Activated gamma-delta T cell treated with Interleukin-2 at 50 U/mL for 16 hours (primary cell): ENCODE measurements around the gene MICU2.

Experiments used
- DNase-seq: peaks from one replicate; pipeline ENCODE4 v3.0.0-alpha.2; 2020

The MICU2 gene

DNA sequence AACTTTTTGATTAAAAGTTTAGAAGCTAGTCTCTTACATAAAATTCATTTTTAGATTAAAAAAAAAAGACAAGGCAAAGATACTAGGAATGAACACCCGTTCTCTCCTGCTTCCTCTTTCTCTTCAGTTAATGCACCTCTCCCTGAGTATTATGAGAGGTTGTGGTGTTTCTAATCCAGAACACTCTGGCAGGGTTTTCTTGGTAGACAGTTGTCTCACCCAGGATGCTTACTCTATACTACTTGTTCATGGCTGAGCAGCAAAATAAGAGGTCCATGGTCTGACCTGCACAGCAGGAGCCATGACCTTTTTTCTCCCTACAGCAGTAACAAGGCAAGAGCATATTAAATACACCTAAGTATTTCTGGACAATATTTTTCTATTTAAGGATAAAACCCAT lies 62.0 kb downstream of the MICU2 start:
- DNase-seq: no peak

DNA sequence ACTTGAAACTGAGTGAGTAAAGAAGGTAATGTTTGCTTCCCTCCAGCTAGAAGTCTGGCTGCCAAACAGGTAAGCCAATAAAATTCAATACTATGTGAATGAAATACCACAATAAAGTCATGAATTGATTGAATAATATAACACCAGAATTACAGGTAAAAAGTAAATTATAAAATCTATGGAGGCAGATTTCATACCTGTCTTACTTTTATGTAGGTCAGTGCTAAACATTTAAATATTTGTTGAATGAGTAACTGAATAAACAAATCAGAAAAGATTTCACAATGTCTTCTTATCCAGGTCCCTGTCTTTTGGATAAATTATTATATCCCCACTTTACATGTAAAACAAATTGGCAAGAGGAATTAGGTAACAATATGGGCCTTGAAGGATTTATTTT lies 62.7 kb downstream of the MICU2 start:
- DNase-seq: no peak

DNA sequence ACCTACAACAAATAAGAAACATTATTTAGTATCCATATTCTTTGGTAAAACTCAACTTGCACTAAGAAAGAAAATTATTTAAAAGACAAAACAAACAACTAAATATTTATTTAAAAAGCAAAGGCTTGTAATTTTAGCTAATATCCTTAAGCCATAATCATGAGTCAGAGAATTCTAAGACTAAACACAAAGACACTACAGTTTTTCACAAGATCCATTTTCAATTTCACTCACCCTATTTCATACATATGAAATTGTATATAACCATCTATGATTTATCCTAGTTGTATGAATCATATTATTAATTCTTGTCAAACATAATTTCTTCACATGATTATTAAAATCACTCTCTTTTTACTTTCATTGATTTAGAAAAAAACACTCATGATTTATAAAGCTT lies 64.3 kb downstream of the MICU2 start:
- no peak for DNase-seq

- no peak for DNase-seq
These were observed 65.2 kb downstream of the MICU2 start for GRCh38 chr13:21538753-21539152.

DNA sequence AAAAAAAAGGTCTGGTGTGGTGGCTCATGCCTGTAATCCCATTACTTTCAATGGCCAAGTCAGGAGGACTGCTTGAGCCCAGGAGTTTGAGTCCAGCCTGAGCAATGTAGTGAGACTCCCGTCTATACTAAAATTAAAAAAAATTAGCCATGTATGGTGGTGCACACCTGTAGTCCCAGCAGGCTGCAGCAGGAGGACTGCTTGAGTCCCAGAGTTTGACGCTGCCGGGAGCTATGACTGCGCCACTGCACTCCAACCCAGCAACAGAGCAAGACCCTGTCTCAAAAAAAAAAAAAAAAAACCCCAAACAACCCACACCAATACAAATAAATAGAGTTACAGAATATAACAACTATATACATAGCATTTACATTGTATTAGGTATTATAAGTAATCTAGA lies 65.7 kb downstream of the MICU2 start:
- no peak for DNase-seq

GRCh38 chr13:21537105-21537504 lies 66.9 kb downstream of the MICU2 start:
- no peak for DNase-seq

DNA sequence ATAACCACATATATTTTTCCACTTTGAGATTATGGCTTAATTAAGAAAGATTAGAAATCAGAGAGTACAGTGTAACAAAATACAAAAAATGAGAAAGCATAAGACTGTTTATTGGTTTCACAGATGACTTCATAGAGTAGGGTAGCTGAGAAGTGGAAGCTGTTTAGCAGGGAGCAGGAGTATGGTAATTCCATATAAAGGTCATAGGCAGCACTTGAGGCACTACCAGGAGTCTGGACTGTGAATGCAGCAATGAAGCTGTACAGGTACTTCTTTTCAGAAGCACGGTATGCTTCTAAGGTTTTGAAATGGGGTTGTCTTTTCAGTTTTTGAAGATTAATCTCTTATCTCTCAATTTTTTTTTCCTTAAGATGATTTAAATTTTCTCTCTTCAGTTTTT lies 69.2 kb downstream of the MICU2 start:
- DNase-seq: no peak

DNA sequence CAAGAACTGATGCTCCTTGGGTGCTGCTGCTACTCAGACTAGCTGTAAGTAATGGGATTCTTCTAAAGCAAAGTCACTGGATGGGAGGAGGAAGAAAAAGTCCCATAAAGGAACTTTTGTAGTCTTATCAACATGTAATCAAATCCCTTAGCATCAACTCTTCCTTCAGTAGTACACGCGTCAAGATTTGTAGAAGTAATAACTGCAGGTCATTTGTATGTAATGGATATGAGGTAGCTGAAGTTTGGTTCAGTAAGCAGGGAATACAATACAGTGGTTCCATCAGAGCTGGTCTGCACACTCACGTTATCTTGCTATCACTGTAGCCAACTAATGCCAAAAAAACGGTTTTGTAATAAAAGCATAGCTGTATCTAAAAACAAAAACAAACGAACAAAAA lies 72.5 kb downstream of the MICU2 start:
- DNase-seq: no peak

DNA sequence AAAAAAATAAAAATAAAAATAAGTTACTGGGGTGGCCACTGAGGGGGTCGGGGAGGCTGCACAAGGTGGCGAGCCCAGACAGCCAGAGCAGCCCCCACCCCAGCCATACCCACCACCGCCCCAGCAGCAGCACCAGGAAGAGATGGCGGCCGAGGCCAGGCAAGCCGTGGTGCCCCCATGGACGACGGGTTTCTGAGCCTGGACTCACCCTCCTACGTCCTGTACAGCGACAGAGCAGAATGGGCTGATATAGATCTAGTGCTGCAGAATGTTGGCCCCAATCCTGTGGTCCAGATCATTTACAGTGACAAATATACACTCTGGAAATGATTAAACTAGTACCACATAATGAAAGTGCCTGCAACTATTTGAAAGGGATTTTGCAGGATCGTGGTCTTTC lies 73.3 kb downstream of the MICU2 start:
- DNase-seq: no peak

DNA sequence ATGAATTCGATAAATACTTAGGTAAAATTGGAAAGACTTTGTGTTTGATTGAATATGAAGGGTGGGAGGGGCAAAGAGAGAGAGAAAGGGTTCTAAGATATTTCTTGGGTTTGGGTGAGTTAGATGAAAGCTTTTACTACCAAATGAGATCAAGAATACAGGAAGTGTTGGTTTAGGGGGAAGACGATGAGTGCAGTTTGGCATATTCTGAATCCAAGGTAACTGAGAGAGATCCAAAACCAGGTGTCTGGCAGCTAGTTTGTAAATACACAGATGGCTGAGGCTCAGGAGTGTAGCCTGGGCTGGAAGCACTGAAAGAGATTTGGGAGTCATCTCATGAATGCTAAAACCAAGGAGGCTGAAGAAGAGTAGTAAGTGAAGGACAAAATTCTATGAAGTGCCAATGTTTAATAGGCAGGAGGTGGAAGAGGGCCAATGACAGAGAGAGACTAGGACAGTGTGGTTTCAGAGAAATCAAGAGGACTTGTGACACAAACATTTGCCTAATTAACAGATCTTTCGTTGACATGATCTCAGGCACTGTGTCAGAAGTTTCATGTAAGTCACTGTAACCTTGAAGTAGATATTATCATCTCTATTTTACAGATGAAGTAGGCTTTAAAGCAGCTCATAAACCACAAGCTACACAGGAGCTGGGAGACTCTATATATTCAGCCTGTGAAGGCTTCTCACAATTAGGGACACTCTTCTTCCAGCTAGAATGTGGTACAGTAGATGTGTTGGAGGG lies 74.7 kb downstream of the MICU2 start:
- DNase-seq: no peak

DNA sequence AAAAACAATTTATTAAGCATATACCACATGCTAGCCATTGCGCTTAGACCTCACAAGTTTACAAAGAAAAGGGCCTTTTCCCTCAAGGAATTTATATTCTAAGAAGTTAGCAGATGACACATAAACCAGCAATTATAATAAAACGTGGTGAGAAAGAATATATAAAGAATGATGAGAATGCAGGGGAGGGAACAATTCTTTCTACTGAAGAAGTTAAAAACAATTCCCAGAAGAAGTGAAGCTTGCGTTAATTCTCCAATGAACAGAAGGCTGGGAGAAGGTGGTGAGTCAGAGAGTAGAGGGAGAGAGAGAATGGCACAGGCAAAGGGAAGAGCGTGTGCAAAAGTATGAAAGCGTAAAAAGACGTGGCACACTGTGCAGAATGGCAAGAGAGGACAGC lies 75.4 kb downstream of the MICU2 start:
- no peak for DNase-seq

DNA sequence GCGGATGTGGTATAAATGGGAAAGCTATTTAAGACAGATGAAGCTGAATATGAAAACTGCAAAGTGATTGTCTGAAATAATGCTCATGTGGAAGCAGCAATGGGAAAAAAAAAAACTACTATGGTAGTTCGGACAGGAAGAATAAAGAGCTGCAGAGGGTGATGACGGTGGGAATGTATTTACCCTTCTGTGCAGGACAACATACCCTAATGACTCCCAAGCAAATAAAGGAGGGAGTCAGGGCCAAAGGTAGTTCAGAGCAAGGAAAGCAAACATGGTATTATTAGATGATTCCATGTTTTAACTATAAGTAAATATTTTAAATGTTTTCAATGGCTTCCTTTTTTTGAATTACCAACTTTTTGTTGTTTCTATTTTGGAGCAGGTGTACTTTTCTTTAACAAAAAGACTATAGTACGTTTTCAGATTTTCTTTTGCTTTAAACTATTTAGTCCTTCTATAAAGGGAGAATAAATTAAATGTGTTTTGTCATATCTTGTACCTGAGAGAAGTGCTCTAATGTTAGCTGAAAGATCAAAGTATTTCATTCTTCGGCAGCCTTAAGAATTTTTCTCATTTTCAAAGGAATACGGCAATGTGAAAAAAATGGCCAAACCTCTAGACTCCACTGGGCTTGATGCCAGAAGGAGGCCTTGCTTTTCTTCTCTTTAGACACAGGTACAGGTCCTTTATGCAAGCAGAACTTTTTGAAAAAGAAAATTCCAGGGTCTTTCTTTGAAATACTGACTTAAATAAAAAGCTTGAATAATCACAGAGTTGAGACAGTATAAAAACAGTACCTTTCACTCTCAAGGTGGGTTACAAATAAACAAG lies 77.0 kb downstream of the MICU2 start:
- no peak for DNase-seq

DNA sequence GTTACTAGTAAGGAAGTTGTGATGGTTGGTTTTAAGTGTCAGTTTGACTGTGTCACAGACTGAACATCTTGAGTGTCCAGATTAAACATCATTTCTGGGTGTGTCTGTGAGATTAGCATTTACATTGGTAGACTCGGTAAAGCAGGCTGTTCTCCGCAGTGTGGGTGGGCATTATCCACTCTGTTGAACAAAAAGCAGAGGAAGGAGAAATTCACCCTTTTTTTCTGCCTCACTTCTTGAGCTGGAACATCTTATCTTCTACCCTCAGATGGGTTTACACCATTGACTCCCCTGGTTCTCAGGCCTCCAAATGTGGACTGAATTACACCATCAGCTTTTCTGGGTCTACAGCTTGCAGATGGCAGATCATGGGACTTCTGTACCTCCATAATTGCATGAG lies 81.1 kb downstream of the MICU2 start:
- no peak for DNase-seq

DNA sequence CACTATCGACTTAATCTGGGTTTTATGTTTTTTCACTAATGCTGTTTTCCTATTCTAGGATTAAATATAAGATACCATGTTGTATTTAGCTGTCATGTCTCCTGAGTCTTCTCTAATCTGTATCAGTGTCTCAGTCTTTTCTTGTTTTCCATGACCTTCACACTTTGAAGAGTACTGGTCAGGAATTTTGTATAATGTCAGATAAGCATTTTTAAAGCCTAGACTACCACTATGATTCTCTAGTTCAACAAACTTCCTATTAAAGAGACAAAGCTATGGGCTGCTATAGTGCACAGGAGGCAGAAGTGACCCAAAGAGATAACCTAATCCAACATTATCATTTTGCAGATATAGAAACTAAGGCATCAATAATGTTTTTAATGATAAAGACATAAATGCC lies 81.8 kb downstream of the MICU2 start:
- no peak for DNase-seq

DNA sequence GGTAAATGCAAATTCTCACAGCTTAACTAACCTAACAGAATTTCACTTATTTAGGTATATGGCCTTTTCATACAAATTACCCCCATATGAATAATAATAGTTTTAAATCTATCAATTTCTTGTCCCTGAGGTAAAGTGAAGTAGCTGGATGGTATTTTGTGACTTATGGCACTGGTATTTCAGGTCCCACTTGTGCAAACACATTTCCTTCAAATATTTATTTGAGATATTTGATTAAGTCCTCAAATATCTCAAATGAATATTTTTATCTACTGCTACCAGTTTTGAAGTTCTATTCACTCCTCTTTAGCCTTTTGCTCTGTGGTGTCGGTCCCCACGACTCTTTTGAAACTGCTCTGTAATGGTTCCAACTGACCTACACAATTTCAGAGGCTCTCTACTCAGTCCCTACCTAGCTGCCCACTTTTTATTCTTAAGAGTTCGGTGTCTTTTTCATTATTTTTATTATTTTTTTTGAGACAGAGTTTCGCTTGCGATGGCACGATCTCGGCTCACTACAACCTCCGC lies 85.3 kb downstream of the MICU2 start:
- DNase-seq: no peak

- DNase-seq: no peak
These were observed 86.4 kb downstream of the MICU2 start for GRCh38 chr13:21517576-21517975.

DNA sequence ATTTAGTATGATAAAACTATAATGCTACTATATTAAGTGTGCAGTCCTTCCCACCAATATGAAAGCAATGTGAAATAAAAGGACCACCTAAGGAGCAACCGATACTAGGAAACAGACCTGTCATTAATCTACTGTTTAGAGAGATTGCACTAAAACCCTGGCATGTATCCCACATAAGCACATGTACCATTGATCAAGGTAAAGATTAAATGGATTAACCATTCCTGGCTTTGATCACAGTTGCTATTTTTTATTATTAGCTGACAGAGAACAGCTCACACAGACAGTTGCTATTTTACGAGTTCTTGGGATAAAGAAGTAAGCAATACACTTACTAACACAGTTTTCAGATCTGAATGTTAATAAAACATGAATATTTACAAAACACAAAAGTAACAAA lies 87.2 kb downstream of the MICU2 start:
- no peak for DNase-seq

- DNase-seq: no peak
These were observed 92.1 kb downstream of the MICU2 start for GRCh38 chr13:21511849-21512248.

GRCh38 chr13:21504379-21504778 lies 99.6 kb downstream of the MICU2 start:
- DNase-seq: no peak

- no peak for DNase-seq
These were observed 102.3 kb downstream of the MICU2 start for GRCh38 chr13:21501686-21502085.

DNA sequence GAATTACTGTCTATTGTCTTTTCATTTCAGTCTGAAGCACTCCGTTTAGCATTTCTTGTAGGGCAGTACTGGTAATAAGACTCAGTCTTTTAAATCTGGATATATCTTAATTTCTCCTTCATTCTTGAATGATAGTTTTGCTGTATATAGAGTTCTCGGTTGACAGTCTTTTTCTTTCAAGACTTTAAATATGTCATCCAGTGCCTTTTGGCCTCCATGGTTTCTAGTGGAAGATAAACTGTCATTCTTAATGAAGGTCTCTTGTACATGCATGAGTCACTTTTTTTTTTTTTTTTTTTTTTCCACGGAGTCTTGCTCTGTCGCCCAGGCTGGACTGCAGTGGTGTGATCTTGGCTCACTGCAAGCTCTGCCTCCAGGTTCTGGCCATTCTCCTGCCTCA lies 117.6 kb downstream of the MICU2 start:
- DNase-seq: no peak

DNA sequence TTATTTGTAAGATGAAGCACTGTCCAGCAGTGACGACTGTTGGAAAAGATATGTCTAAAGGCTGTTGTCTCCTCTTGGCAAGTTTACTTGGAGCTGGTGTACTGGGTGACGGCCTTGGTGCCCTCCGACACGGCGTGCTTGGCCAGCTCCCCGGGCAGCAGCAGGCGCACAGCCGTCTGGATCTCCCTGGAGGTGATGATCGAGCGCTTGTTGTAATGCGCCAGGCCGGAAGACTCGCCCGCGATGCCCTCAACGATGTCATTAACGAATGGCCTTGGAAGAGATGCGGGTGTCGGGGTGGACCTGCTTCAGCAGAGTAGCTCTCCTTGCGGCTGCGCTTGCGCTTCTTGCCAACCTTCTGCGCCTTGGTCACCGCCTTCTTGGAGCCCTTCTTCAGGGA lies 120.2 kb downstream of the MICU2 start:
- no peak for DNase-seq

DNA sequence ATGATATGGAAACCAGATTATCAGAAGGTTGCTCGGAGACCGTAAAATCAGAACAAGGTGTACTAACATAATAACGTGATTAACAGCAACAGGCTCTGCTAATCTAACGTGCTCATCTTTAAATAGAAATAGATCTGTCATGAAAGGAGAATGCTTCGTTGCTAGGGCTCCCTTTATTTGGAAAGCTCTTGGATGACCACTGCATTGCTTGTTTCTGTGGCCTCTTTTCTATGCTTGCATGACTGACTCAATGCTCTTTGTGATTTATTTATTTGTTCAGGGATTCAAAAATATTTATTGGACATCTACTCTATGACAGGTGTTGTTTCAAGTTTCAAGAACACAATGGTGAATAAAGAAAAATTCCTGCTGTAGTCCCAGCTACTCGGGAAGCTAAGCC lies 122.6 kb downstream of the MICU2 start:
- DNase-seq: no peak
